ENCODE data around the gene CTBP1. TPM values are rescaled to one million over a fixed set of nuclear protein-coding genes. Genes with fewer than 3 reads are reported as not detected.

Gene CTBP1
- total and polyA plus RNA-seq, 9 of the 15 experiments (the other 6 are each of a cell fraction or from before 2014, with no cell fraction given) = 14.5 to 162 (median 68.2) TPM

DNA sequence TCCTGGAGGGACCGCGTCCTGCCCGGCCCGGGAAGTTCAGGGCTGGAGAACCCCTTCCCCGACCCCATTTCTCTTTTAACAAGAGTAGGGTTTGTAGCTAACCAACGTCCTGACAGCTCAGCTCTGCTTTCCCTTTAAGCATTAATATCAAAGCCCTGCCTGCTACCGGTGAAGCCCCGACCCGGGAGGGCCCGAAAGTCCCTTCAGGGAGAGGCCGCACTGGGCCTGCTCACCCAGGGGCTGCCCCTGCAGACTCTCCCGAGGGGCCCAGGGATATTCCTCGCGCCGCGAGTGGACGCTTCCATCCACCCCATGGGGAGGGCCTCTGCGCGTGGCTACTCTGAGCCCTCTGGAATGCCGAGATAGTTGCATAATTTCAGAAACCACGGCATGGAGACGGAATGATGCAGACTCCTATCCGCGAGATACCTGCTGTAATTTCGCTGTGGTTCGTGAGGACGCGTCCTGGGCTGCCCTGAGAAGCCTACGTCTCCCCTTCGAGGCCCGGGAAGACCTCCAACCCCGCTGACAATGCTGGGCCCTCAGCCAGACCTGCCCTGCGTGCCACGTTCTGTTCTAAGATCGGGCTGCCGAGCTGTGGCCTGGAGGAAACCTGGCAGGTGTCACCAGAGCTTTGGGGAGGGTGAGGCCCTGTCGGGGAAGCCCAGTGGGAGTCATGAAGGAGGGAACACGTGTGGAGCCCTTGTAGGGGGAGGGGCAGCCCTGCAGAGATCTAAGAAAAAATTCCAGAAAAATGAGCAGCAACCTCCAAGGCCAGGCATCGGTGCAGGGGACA is 999 bp upstream of the CTBP1 start (continued):
- no peak for TF ChIP-seq PKNOX1 (IDR thresholded peaks at IDR 0.05)
- no peak for TF ChIP-seq ZBTB1 (CRISPR knock-in tag; IDR thresholded peaks at IDR 0.05; ENCODE audit: borderline replicate concordance, low read depth)
- no peak for TF ChIP-seq MAFK (IDR thresholded peaks at IDR 0.05; ENCODE audit: low read length)
- TF ChIP-seq TAF1 (IDR thresholded peaks at IDR 0.05; ENCODE audit: control insufficient read depth, extremely low read depth, insufficient read depth, low read length, severe bottlenecking) = peak; percentile 6
- 0 out of 2 replicates have a peak, but pooled peaks have one; percentile 53 for TF ChIP-seq ZNF282 (CRISPR knock-in tag; IDR thresholded peaks at IDR 0.05)
- TF ChIP-seq NEUROD1 (IDR thresholded peaks at IDR 0.05; ENCODE audit: borderline replicate concordance, low read depth, low read length, partially characterized antibody) = no peak
- TF ChIP-seq FOXP4 (CRISPR knock-in tag; IDR thresholded peaks at IDR 0.05; ENCODE audit: borderline replicate concordance) = no peak
- TF ChIP-seq ZFP36 (IDR thresholded peaks at IDR 0.05; ENCODE audit: low read depth, low read length, partially characterized antibody) = no peak
- TF ChIP-seq SPI1 (IDR thresholded peaks at IDR 0.05; ENCODE audit: borderline replicate concordance, low read depth, low read length) = no peak
- TF ChIP-seq, protein P1, sequence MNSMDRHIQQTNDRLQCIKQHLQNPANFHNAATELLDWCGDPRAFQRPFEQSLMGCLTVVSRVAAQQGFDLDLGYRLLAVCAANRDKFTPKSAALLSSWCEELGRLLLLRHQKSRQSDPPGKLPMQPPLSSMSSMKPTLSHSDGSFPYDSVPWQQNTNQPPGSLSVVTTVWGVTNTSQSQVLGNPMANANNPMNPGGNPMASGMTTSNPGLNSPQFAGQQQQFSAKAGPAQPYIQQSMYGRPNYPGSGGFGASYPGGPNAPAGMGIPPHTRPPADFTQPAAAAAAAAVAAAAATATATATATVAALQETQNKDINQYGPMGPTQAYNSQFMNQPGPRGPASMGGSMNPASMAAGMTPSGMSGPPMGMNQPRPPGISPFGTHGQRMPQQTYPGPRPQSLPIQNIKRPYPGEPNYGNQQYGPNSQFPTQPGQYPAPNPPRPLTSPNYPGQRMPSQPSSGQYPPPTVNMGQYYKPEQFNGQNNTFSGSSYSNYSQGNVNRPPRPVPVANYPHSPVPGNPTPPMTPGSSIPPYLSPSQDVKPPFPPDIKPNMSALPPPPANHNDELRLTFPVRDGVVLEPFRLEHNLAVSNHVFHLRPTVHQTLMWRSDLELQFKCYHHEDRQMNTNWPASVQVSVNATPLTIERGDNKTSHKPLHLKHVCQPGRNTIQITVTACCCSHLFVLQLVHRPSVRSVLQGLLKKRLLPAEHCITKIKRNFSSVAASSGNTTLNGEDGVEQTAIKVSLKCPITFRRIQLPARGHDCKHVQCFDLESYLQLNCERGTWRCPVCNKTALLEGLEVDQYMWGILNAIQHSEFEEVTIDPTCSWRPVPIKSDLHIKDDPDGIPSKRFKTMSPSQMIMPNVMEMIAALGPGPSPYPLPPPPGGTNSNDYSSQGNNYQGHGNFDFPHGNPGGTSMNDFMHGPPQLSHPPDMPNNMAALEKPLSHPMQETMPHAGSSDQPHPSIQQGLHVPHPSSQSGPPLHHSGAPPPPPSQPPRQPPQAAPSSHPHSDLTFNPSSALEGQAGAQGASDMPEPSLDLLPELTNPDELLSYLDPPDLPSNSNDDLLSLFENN (IDR thresholded peaks at IDR 0.05; ENCODE audit: low read depth in 2 of 2, low read length in 2 of 2) = no peak
- TF ChIP-seq DIDO1 (tag; IDR thresholded peaks at IDR 0.05; ENCODE audit: low read depth) = no peak
- no peak for TF ChIP-seq CTCF (IDR thresholded peaks at IDR 0.05 in 2 of 3, conservative IDR thresholded peaks at IDR 0.05 in 1 of 3; ENCODE audit: insufficient read depth in 2 of 3, low read depth in 1 of 3, low read length in 3 of 3)
- TF ChIP-seq BRF1 (IDR thresholded peaks at IDR 0.05; ENCODE audit: borderline replicate concordance, extremely low read depth, insufficient read length) = no peak
- no peak for TF ChIP-seq ARID3B (CRISPR knock-in tag; IDR thresholded peaks at IDR 0.05; ENCODE audit: borderline replicate concordance)

All from K562 (cell line).